WTC11 (cell line): Measurements from ENCODE around the gene GSDMA. TPM values are rescaled to one million over a fixed set of nuclear protein-coding genes. Genes with fewer than 3 reads are reported as not detected.

Experiments
- ATAC-seq: fragments of 200-7000 bp; cut with Tn5 transposase; 2 replicates; pipeline ENCODE4 v1.10.0; 2021; ENCODE audit warnings: mild to moderate bottlenecking, moderate library complexity
- CTCF ChIA-PET: fragments of 300-600 bp; sonication (Branson Sonifier 250); formaldehyde crosslinking; loops from one replicate; lab custom pipeline; 2021; ENCODE audit warnings: antibody characterized with exemption; lab: Charles Lee
- POLR2A ChIA-PET: fragments of 350-600 bp; sonication (Branson Sonifier 250); formaldehyde crosslinking; loops from one replicate; lab custom pipeline; 2021; ENCODE audit warnings: antibody characterized with exemption; lab: Charles Lee
- DNase-seq: peaks from one replicate; pipeline ENCODE4 v3.0.0; 2021; ENCODE audit warnings: low spot score
- H3K27ac Mint-ChIP-seq: 2 replicates; pipeline ENCODE4 v1.8.0; 2021; ENCODE audit warnings: mixed read lengths
- H3K27me3 Mint-ChIP-seq: 2 replicates; pipeline ENCODE4 v1.8.0; 2021; ENCODE audit warnings: low read depth, mild to moderate bottlenecking, moderate library complexity, mixed read lengths
- H3K36me3 Mint-ChIP-seq: 2 replicates; pipeline ENCODE4 v1.8.0; 2021; ENCODE audit warnings: mixed read lengths
- H3K4me1 Mint-ChIP-seq: 2 replicates; pipeline ENCODE4 v1.8.0; 2022; ENCODE audit warnings: mixed read lengths
- H3K4me3 Mint-ChIP-seq: 2 replicates; pipeline ENCODE4 v1.8.0; 2021; ENCODE audit warnings: mild to moderate bottlenecking, moderate library complexity, mixed read lengths
- H3K9me3 Mint-ChIP-seq: 2 replicates; pipeline ENCODE4 v1.8.0; 2021; ENCODE audit warnings: mixed read lengths
- ESRRA ChIP-seq: sonication (generic); formaldehyde crosslinking; IDR thresholded peaks from 2 replicates; pipeline ENCODE4 v1.8.1; 2022; ENCODE audit warnings: mild to moderate bottlenecking, missing genetic modification reagents, borderline replicate concordance
- JAZF1 ChIP-seq: fragments of 250-450 bp; sonication (Bioruptor Pico); IDR thresholded peaks from 2 replicates; pipeline ENCODE4 v1.9.0; 2021; ENCODE audit warnings: moderate library complexity, mild to moderate bottlenecking, inconsistent platforms
- JUN ChIP-seq: sonication (generic); formaldehyde crosslinking; IDR thresholded peaks from 2 replicates; pipeline ENCODE4 v1.8.0; 2023; ENCODE audit warnings: mild to moderate bottlenecking, missing genetic modification reagents
- NFYB ChIP-seq: sonication (generic); formaldehyde crosslinking; conservative IDR thresholded peaks from 2 replicates; pipeline ENCODE4 v1.8.0; 2022; ENCODE audit warnings: low read depth, missing genetic modification reagents
- NR1H2 ChIP-seq: sonication (generic); formaldehyde crosslinking; IDR thresholded peaks from 2 replicates; pipeline ENCODE4 v1.9.0; 2021; ENCODE audit warnings: mild to moderate bottlenecking, moderate library complexity, missing genetic modification reagents
- PRRX2 ChIP-seq: fragments of 250-450 bp; sonication (Bioruptor Pico); IDR thresholded peaks from 2 replicates; pipeline ENCODE4 v1.8.0; 2021; ENCODE audit warnings: mild to moderate bottlenecking
- RORB ChIP-seq: fragments of 250-450 bp; sonication (Bioruptor Pico); IDR thresholded peaks from 2 replicates; pipeline ENCODE4 v1.9.0; 2021; ENCODE audit warnings: mild to moderate bottlenecking
- SMAD4 ChIP-seq: sonication (generic); formaldehyde crosslinking; IDR thresholded peaks from 2 replicates; pipeline ENCODE4 v1.8.0; 2022; ENCODE audit warnings: mild to moderate bottlenecking, missing genetic modification reagents
- ZBTB21 ChIP-seq: sonication (generic); formaldehyde crosslinking; IDR thresholded peaks from 2 replicates; pipeline ENCODE4 v1.8.1; 2023; ENCODE audit warnings: mild to moderate bottlenecking, missing genetic modification reagents, borderline replicate concordance
- ZNF396 ChIP-seq: fragments of 250-450 bp; sonication (Bioruptor Pico); IDR thresholded peaks from 2 replicates; pipeline ENCODE4 v1.8.0; 2021; ENCODE audit warnings: mild to moderate bottlenecking, moderate library complexity, borderline replicate concordance
- total RNA-seq: library from RNA; stranded (reverse); gene quantifications from 3 replicates; pipeline ENCODE4 v1.2.3, GENCODE V29; 2021
- TF ChIP-seq, protein P1 (sequence below): fragments of 250-450 bp; sonication (Bioruptor Pico); IDR thresholded peaks from 2 replicates; pipeline ENCODE4 v1.9.0; 2021; ENCODE audit warnings: mild to moderate bottlenecking, borderline replicate concordance
- TF ChIP-seq, protein P2 (sequence below): sonication (generic); formaldehyde crosslinking; IDR thresholded peaks from 2 replicates; pipeline ENCODE4 v1.8.0; 2023; ENCODE audit warnings: missing genetic modification reagents, mild to moderate bottlenecking, borderline replicate concordance
- TF ChIP-seq, protein P3 (sequence below): sonication (generic); formaldehyde crosslinking; IDR thresholded peaks from 2 replicates; pipeline ENCODE4 v1.8.1; 2022; ENCODE audit warnings: missing genetic modification reagents, borderline replicate concordance
- TF ChIP-seq, protein P4 (sequence below): fragments of 250-450 bp; sonication (Bioruptor Pico); IDR thresholded peaks from 2 replicates; pipeline ENCODE4 v1.9.0; 2021; ENCODE audit warnings: mild to moderate bottlenecking
- TF ChIP-seq, protein P5 (sequence below): fragments of 250-450 bp; sonication (Bioruptor Pico); IDR thresholded peaks from 2 replicates; pipeline ENCODE4 v1.9.0; 2021; ENCODE audit warnings: moderate library complexity, mild to moderate bottlenecking, inconsistent platforms, borderline replicate concordance
- TF ChIP-seq, protein P6 (sequence below): sonication (generic); formaldehyde crosslinking; IDR thresholded peaks from 2 replicates; pipeline ENCODE4 v1.8.1; 2023; ENCODE audit warnings: mild to moderate bottlenecking, moderate library complexity, missing genetic modification reagents
- TF ChIP-seq, protein P7 (sequence below): fragments of 250-450 bp; sonication (Bioruptor Pico); conservative IDR thresholded peaks from 2 replicates; pipeline ENCODE4 v1.9.0; 2021; ENCODE audit warnings: mild to moderate bottlenecking

Gene GSDMA
- total RNA-seq, 1 experiment from 2014 or later = not detected

DNA sequence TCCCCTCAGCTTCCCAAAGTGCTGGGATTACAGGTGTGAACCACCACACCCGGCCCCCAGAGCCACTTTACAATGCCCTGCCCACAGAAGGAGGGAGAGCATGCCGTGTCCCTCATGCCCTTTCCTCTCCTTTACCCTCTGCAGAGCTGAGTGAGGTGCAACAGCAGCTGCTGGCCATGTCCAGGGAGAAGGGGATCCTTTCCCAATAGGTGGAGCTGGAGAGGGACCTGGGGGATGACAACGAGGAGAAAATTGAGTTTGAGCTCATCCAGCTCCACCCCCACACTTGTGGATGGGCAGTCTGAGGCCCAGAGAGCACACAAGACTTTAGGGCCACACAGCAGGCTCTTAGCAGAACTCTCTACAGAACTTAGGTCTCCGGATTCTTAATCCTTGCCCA, 7.9 kb upstream of the GSDMA start (continued):
- TF ChIP-seq, protein P1, sequence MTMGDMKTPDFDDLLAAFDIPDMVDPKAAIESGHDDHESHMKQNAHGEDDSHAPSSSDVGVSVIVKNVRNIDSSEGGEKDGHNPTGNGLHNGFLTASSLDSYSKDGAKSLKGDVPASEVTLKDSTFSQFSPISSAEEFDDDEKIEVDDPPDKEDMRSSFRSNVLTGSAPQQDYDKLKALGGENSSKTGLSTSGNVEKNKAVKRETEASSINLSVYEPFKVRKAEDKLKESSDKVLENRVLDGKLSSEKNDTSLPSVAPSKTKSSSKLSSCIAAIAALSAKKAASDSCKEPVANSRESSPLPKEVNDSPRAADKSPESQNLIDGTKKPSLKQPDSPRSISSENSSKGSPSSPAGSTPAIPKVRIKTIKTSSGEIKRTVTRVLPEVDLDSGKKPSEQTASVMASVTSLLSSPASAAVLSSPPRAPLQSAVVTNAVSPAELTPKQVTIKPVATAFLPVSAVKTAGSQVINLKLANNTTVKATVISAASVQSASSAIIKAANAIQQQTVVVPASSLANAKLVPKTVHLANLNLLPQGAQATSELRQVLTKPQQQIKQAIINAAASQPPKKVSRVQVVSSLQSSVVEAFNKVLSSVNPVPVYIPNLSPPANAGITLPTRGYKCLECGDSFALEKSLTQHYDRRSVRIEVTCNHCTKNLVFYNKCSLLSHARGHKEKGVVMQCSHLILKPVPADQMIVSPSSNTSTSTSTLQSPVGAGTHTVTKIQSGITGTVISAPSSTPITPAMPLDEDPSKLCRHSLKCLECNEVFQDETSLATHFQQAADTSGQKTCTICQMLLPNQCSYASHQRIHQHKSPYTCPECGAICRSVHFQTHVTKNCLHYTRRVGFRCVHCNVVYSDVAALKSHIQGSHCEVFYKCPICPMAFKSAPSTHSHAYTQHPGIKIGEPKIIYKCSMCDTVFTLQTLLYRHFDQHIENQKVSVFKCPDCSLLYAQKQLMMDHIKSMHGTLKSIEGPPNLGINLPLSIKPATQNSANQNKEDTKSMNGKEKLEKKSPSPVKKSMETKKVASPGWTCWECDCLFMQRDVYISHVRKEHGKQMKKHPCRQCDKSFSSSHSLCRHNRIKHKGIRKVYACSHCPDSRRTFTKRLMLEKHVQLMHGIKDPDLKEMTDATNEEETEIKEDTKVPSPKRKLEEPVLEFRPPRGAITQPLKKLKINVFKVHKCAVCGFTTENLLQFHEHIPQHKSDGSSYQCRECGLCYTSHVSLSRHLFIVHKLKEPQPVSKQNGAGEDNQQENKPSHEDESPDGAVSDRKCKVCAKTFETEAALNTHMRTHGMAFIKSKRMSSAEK = no peak
- TF ChIP-seq JAZF1 (no peak), JUN (CRISPR knock-in tag) (no peak), ZBTB21 (CRISPR knock-in tag) (no peak), SMAD4 (CRISPR knock-in tag) (no peak)
- TF ChIP-seq, protein P2, sequence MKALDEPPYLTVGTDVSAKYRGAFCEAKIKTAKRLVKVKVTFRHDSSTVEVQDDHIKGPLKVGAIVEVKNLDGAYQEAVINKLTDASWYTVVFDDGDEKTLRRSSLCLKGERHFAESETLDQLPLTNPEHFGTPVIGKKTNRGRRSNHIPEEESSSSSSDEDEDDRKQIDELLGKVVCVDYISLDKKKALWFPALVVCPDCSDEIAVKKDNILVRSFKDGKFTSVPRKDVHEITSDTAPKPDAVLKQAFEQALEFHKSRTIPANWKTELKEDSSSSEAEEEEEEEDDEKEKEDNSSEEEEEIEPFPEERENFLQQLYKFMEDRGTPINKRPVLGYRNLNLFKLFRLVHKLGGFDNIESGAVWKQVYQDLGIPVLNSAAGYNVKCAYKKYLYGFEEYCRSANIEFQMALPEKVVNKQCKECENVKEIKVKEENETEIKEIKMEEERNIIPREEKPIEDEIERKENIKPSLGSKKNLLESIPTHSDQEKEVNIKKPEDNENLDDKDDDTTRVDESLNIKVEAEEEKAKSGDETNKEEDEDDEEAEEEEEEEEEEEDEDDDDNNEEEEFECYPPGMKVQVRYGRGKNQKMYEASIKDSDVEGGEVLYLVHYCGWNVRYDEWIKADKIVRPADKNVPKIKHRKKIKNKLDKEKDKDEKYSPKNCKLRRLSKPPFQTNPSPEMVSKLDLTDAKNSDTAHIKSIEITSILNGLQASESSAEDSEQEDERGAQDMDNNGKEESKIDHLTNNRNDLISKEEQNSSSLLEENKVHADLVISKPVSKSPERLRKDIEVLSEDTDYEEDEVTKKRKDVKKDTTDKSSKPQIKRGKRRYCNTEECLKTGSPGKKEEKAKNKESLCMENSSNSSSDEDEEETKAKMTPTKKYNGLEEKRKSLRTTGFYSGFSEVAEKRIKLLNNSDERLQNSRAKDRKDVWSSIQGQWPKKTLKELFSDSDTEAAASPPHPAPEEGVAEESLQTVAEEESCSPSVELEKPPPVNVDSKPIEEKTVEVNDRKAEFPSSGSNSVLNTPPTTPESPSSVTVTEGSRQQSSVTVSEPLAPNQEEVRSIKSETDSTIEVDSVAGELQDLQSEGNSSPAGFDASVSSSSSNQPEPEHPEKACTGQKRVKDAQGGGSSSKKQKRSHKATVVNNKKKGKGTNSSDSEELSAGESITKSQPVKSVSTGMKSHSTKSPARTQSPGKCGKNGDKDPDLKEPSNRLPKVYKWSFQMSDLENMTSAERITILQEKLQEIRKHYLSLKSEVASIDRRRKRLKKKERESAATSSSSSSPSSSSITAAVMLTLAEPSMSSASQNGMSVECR (CRISPR knock-in tag) = no peak

DNA sequence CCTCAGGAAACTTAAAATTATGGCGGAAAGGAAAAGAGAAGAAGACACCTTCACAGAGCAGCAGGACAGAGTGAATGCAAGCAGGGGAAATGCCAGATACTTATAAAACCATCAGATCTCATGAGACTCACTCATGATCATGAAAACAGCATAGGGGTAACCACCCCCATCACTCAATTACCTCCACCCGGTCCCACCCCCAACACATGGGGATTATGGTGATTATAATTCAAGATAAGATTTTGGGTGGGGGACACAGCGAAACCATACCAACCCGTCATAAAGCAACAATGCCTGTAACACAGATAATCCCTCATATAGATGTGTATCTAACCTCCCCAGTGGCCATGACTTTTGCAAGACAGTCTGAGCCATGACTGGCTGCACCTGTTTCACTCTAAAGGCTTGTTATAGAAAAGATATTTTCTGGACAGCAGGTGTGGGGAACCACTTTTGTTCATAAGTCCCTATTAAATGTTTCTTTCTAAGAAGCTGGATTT, 7.0 kb upstream of the GSDMA start:
- Mint-ChIP-seq H3K36me3 (no peaks in the 10 kb centered on the region), H3K27me3 (peaks cover 12% of the 10 kb centered on the region), H3K4me3 (no peak overlapping the region), H3K4me1 (peaks cover 24% of the 10 kb centered on the region), H3K27ac (no peak overlapping the region), H3K9me3 (no peaks in the 10 kb centered on the region)
- POLR2A ChIA-PET = no interaction called here
- CTCF ChIA-PET = interaction anchor here (1.8 to 5.0 kb wide), 2 partner anchors 24 to 120 kb away, joined by 6 to 50 read pairs; partner anchors contain the start of gene PSMD3
- DNase-seq (no peak), ATAC-seq (no peak)
- TF ChIP-seq, protein P3, sequence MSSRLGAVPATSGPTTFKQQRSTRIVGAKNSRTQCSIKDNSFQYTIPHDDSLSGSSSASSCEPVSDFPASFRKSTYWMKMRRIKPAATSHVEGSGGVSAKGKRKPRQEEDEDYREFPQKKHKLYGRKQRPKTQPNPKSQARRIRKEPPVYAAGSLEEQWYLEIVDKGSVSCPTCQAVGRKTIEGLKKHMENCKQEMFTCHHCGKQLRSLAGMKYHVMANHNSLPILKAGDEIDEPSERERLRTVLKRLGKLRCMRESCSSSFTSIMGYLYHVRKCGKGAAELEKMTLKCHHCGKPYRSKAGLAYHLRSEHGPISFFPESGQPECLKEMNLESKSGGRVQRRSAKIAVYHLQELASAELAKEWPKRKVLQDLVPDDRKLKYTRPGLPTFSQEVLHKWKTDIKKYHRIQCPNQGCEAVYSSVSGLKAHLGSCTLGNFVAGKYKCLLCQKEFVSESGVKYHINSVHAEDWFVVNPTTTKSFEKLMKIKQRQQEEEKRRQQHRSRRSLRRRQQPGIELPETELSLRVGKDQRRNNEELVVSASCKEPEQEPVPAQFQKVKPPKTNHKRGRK (CRISPR knock-in tag) = no peak
- TF ChIP-seq ESRRA (CRISPR knock-in tag) (no peak), NR1H2 (CRISPR knock-in tag) (no peak), NFYB (CRISPR knock-in tag) (no peak), ZNF396 (CRISPR knock-in tag) (no peak), ZBTB21 (CRISPR knock-in tag) (no peak), RORB (CRISPR knock-in tag) (no peak), PRRX2 (CRISPR knock-in tag) (no peak), SMAD4 (CRISPR knock-in tag) (no peak)
- TF ChIP-seq, protein P4, sequence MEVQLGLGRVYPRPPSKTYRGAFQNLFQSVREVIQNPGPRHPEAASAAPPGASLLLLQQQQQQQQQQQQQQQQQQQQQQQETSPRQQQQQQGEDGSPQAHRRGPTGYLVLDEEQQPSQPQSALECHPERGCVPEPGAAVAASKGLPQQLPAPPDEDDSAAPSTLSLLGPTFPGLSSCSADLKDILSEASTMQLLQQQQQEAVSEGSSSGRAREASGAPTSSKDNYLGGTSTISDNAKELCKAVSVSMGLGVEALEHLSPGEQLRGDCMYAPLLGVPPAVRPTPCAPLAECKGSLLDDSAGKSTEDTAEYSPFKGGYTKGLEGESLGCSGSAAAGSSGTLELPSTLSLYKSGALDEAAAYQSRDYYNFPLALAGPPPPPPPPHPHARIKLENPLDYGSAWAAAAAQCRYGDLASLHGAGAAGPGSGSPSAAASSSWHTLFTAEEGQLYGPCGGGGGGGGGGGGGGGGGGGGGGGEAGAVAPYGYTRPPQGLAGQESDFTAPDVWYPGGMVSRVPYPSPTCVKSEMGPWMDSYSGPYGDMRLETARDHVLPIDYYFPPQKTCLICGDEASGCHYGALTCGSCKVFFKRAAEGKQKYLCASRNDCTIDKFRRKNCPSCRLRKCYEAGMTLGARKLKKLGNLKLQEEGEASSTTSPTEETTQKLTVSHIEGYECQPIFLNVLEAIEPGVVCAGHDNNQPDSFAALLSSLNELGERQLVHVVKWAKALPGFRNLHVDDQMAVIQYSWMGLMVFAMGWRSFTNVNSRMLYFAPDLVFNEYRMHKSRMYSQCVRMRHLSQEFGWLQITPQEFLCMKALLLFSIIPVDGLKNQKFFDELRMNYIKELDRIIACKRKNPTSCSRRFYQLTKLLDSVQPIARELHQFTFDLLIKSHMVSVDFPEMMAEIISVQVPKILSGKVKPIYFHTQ (CRISPR knock-in tag) = no peak
- TF ChIP-seq, protein P5, sequence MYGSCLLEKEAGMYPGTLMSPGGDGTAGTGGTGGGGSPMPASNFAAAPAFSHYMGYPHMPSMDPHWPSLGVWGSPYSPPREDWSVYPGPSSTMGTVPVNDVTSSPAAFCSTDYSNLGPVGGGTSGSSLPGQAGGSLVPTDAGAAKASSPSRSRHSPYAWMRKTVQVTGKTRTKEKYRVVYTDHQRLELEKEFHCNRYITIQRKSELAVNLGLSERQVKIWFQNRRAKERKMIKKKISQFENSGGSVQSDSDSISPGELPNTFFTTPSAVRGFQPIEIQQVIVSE (CRISPR knock-in tag) = no peak
- TF ChIP-seq, protein P6, sequence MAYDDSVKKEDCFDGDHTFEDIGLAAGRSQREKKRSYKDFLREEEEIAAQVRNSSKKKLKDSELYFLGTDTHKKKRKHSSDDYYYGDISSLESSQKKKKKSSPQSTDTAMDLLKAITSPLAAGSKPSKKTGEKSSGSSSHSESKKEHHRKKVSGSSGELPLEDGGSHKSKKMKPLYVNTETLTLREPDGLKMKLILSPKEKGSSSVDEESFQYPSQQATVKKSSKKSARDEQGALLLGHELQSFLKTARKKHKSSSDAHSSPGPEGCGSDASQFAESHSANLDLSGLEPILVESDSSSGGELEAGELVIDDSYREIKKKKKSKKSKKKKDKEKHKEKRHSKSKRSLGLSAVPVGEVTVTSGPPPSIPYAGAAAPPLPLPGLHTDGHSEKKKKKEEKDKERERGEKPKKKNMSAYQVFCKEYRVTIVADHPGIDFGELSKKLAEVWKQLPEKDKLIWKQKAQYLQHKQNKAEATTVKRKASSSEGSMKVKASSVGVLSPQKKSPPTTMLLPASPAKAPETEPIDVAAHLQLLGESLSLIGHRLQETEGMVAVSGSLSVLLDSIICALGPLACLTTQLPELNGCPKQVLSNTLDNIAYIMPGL (CRISPR knock-in tag) = no peak
- TF ChIP-seq, protein P7, sequence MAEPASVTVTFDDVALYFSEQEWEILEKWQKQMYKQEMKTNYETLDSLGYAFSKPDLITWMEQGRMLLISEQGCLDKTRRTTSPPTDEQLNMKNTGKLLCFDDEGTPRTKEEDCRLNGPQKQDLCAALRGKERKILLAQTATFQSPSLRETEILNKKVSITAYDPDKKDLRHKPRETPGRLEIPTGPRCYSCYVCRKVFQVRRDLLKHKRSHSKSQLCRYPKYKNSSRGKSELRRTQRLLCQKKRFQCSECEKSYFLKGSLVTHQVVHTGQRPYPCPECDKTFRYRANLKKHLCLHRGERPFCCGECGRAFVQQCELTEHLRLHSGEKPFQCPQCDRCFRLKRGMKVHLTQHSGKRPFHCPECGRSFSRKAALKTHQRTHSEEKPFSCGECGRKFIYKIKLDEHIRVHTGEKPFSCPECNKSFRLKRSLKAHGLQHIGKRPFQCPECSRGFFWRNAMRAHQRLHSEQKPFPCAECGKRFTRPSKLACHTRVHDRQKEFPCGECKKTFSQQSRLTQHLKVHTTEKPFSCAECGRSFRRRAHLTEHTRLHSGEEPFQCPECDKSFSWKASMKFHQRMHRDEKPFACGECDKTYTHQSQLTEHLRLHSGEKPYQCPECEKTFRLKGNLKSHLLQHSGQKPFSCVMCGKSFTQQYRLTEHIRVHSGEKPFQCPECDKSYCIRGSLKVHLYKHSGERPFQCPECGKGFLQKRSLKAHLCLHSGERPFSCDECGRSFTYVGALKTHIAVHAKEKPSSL (CRISPR knock-in tag) = no peak
